H1 (cell line): Measurements from ENCODE around the gene TMCC3. TPM values are rescaled to one million over a fixed set of nuclear protein-coding genes. Genes with fewer than 3 reads are reported as not detected.

Experiments used
- CTCF ChIA-PET: fragments of 300-600 bp; sonication (Branson Sonifier 250); formaldehyde crosslinking; loops from one replicate; lab custom pipeline; 2021; ENCODE audit not compliant: partially characterized antibody; lab: Charles Lee
- POLR2A ChIA-PET: fragments of 300-600 bp; sonication (Branson Sonifier 250); formaldehyde crosslinking; loops from one replicate; lab custom pipeline; 2021; ENCODE audit warnings: inconsistent platforms; ENCODE audit not compliant: partially characterized antibody; lab: Charles Lee
- DNase-seq, 2 experiments: peaks; one replicate each; pipeline versions ENCODE4 v3.0.0 to v3.0.0-alpha.2; 2010 to 2022; ENCODE audit warnings: low spot score in 2 of 2, low read depth in 1 of 2, mixed read lengths in 1 of 2
- FAIRE-seq: peaks from 2 replicates; lab custom pipeline; 2011; peaks lifted over from hg19 to GRCh38; lab: Jason Lieb, UNC
- H2AFZ ChIP-seq: 2 replicates; pipeline ENCODE4 v1.8.1; 2012; ENCODE audit warnings: low read length, inconsistent platforms
- H2AK5ac ChIP-seq: 2 replicates; pipeline ENCODE4 v1.6.1; 2013; ENCODE audit warnings: low read depth, low read length
- H2BK120ac ChIP-seq: replicated peaks from 2 replicates; pipeline ENCODE3; 2013; ENCODE audit warnings: low read depth, low read length, inconsistent platforms
- H2BK12ac ChIP-seq: 2 replicates; pipeline ENCODE4 v1.6.1; 2013; ENCODE audit warnings: low read depth, low read length
- H2BK15ac ChIP-seq: 2 replicates; pipeline ENCODE4 v1.6.1; 2013; ENCODE audit warnings: low read length
- H2BK20ac ChIP-seq: 2 replicates; pipeline ENCODE4 v1.6.1; 2013; ENCODE audit warnings: low read length
- H2BK5ac ChIP-seq: 2 replicates; pipeline ENCODE4 v1.6.1; 2013; ENCODE audit warnings: low read depth, low read length
- H3K14ac ChIP-seq: 2 replicates; pipeline ENCODE4 v1.6.1; 2013; ENCODE audit warnings: inconsistent platforms; ENCODE audit not compliant: insufficient read length
- H3K18ac ChIP-seq: 2 replicates; pipeline ENCODE4 v1.6.1; 2013; ENCODE audit warnings: low read length; ENCODE audit errors: extremely low read depth
- H3K23ac ChIP-seq: 2 replicates; pipeline ENCODE4 v1.6.1; 2013; ENCODE audit warnings: inconsistent platforms; ENCODE audit not compliant: insufficient read length
- H3K23me2 ChIP-seq: 2 replicates; pipeline ENCODE4 v1.6.1; 2013; ENCODE audit warnings: low read depth, low read length
- H3K27ac ChIP-seq: 2 replicates; pipeline ENCODE4 v1.6.1; 2011; ENCODE audit warnings: low read depth, low read length, inconsistent platforms
- H3K27me3 ChIP-seq, 4 experiments: replicated peaks in 1 of 4; 1 replicate in 1 of 4; 2 replicates in 3 of 4; pipeline versions ENCODE4 v1.6.1 to v1.8.1; 2011 to 2013; ENCODE audit warnings: low read length in 3 of 4, mild to moderate bottlenecking in 3 of 4, inconsistent platforms in 2 of 4, mixed read lengths in 2 of 4, moderate library complexity in 1 of 4; ENCODE audit not compliant: control insufficient read depth in 3 of 4, insufficient read depth in 3 of 4; ENCODE audit errors: extremely low read depth in 1 of 4
- H3K36me3 ChIP-seq, 4 experiments: 2 replicates each; pipeline versions ENCODE4 v1.6.1 to v1.8.1; 2011 to 2013; ENCODE audit warnings: mild to moderate bottlenecking in 4 of 4, low read length in 3 of 4, moderate library complexity in 2 of 4, control low read depth in 1 of 4, inconsistent platforms in 1 of 4; ENCODE audit not compliant: insufficient read depth in 4 of 4, control insufficient read depth in 2 of 4
- H3K4ac ChIP-seq: replicated peaks from 2 replicates; pipeline ENCODE3; 2013; ENCODE audit warnings: low read length, low read depth, mixed read lengths, inconsistent platforms; ENCODE audit not compliant: insufficient read length
- H3K4me1 ChIP-seq, 4 experiments: replicated peaks in 1 of 4; 1 replicate in 1 of 4; 2 replicates in 3 of 4; pipeline versions ENCODE4 v1.6.1 to v1.8.1; 2011 to 2013; ENCODE audit warnings: low read length in 3 of 4, inconsistent platforms in 2 of 4, mixed read lengths in 1 of 4; ENCODE audit not compliant: insufficient read depth in 4 of 4, control insufficient read depth in 3 of 4
- H3K4me2 ChIP-seq, 2 experiments: 2 replicates each; pipeline versions ENCODE4 v1.6.1 to v1.8.1; 2011 to 2013; ENCODE audit warnings: low read depth in 2 of 2, low read length in 2 of 2, control low read depth in 1 of 2, inconsistent platforms in 1 of 2, mild to moderate bottlenecking in 1 of 2; ENCODE audit not compliant: insufficient read depth in 1 of 2
- H3K4me3 ChIP-seq, 4 experiments: fragments of 200-600, 300-600 bp in 1 of 4; sonication (generic), shearing (Covaris generic), sonication (Bioruptor Twin) in 1 of 4; 2 replicates each; pipeline versions ENCODE4 v1.5.1 to v1.8.1; 2011 to 2016; ENCODE audit warnings: low read length in 4 of 4, low read depth in 3 of 4, control low read depth in 2 of 4, inconsistent platforms in 2 of 4, mild to moderate bottlenecking in 2 of 4, mixed read lengths in 1 of 4, moderate library complexity in 1 of 4; ENCODE audit not compliant: insufficient read depth in 2 of 4; ENCODE audit errors: extremely low read depth in 1 of 4
- H3K56ac ChIP-seq: replicated peaks from 2 replicates; pipeline ENCODE3; 2013; ENCODE audit warnings: low read depth, mild to moderate bottlenecking, mixed read lengths, low read length, inconsistent platforms; ENCODE audit not compliant: insufficient read length
- H3K79me1 ChIP-seq: 2 replicates; pipeline ENCODE4 v1.6.1; 2013; ENCODE audit warnings: low read depth, low read length, control low read depth
- H3K79me2 ChIP-seq, 2 experiments: 2 replicates each; pipeline versions ENCODE4 v1.6.1 to v1.8.1; 2012 to 2013; ENCODE audit warnings: low read length in 2 of 2, mild to moderate bottlenecking in 2 of 2, inconsistent platforms in 1 of 2; ENCODE audit not compliant: insufficient read depth in 2 of 2, control insufficient read depth in 1 of 2
- H3K9ac ChIP-seq, 4 experiments: replicated peaks in 1 of 4; 1 replicate in 1 of 4; 2 replicates in 3 of 4; pipeline versions ENCODE4 v1.6.1 to v1.8.1; 2011 to 2013; ENCODE audit warnings: low read depth in 3 of 4, low read length in 3 of 4, control low read depth in 2 of 4, mild to moderate bottlenecking in 2 of 4, moderate library complexity in 2 of 4, inconsistent platforms in 1 of 4; ENCODE audit errors: extremely low read depth in 1 of 4
- H3K9me3 ChIP-seq, 2 experiments: 2 replicates each; pipeline versions ENCODE4 v1.6.1 to v1.8.1; 2012 to 2013; ENCODE audit warnings: mild to moderate bottlenecking in 2 of 2, moderate library complexity in 2 of 2, control low read depth in 1 of 2, inconsistent platforms in 1 of 2, low read depth in 1 of 2, low read length in 1 of 2, mixed read lengths in 1 of 2; ENCODE audit not compliant: insufficient read depth in 2 of 2
- H4K20me1 ChIP-seq, 2 experiments: replicated peaks in 1 of 2; 2 replicates each; pipeline versions ENCODE3 to v1.8.1; 2011 to 2013; ENCODE audit warnings: inconsistent platforms in 2 of 2, low read length in 2 of 2, mild to moderate bottlenecking in 1 of 2; ENCODE audit not compliant: insufficient read depth in 2 of 2, control insufficient read depth in 1 of 2
- H4K5ac ChIP-seq: 2 replicates; pipeline ENCODE4 v1.6.1; 2013; ENCODE audit warnings: low read length, low read depth, mixed read lengths, inconsistent platforms; ENCODE audit not compliant: insufficient read length
- H4K8ac ChIP-seq: 2 replicates; pipeline ENCODE4 v1.8.0; 2013; ENCODE audit warnings: mild to moderate bottlenecking, moderate library complexity, low read length, inconsistent platforms; ENCODE audit not compliant: insufficient read depth; ENCODE audit errors: extremely low read depth
- H4K91ac ChIP-seq: replicated peaks from 2 replicates; pipeline ENCODE3; 2013; ENCODE audit warnings: low read length, mixed read lengths, inconsistent platforms; ENCODE audit not compliant: insufficient read length
- ATF3 ChIP-seq: IDR thresholded peaks from 2 replicates; pipeline ENCODE4 v1.6.1; 2011; ENCODE audit warnings: low read depth, mild to moderate bottlenecking, low read length; ENCODE audit not compliant: insufficient read depth
- CBX8 ChIP-seq: fragments of 300-800, 300-1000 bp; sonication (generic); IDR thresholded peaks from 2 replicates; pipeline ENCODE4 v1.7.1; 2016; ENCODE audit warnings: low read depth, low read length, borderline replicate concordance
- CTBP2 ChIP-seq: IDR thresholded peaks from 2 replicates; pipeline ENCODE4 v1.7.0; 2011; ENCODE audit warnings: borderline replicate concordance, mild to moderate bottlenecking, moderate library complexity, mixed read lengths, low read length; ENCODE audit not compliant: insufficient read depth, insufficient read length
- CTCF ChIP-seq, 3 experiments: IDR thresholded peaks; 1 replicate in 2 of 3; 2 replicates in 1 of 3; pipeline versions ENCODE4 v1.5.1 to v1.6.1; 2011; ENCODE audit warnings: low read length in 3 of 3, mild to moderate bottlenecking in 3 of 3, inconsistent platforms in 2 of 3, low read depth in 1 of 3, moderate library complexity in 1 of 3; ENCODE audit not compliant: insufficient read depth in 1 of 3; ENCODE audit errors: control extremely low read depth in 1 of 3
- JUN ChIP-seq: IDR thresholded peaks from 2 replicates; pipeline ENCODE4 v1.6.1; 2011; ENCODE audit warnings: low read depth, mild to moderate bottlenecking, improper control_type of control experiment, low read length
- MAFK ChIP-seq: IDR thresholded peaks from 2 replicates; pipeline ENCODE4 v1.6.1; 2012; ENCODE audit warnings: low read depth, mild to moderate bottlenecking, improper control_type of control experiment, low read length
- PHF8 ChIP-seq: fragments of 200-600 bp; sonication (generic); conservative IDR thresholded peaks from 2 replicates; pipeline ENCODE4 v1.7.1; 2012; ENCODE audit warnings: low read depth, mild to moderate bottlenecking, inconsistent platforms, low read length, moderate library complexity
- SIN3A ChIP-seq, 2 experiments: IDR thresholded peaks in 1 of 2; conservative IDR thresholded peaks in 1 of 2; 2 replicates each; pipeline ENCODE4 v1.6.1; 2011 to 2012; ENCODE audit warnings: low read length in 2 of 2, improper control_type of control experiment in 1 of 2, low read depth in 1 of 2, mild to moderate bottlenecking in 1 of 2
- SIRT6 ChIP-seq: IDR thresholded peaks from one replicate; pipeline ENCODE4 v1.7.1; 2012; ENCODE audit warnings: low read length, inconsistent platforms
- WGBS, 2 experiments: shearing (Covaris generic) in 1 of 2; methylation state at CpG; one replicate each; pipeline versions ENCODE4 v1.1.6 to v1.1.7; 2013 to 2015; ENCODE audit warnings: low lambda C conversion rate in 2 of 2, mixed read lengths in 2 of 2, inconsistent platforms in 1 of 2, low coverage in 1 of 2, missing lambda C conversion rate in 1 of 2; ENCODE audit not compliant: insufficient replicate concordance in 2 of 2, insufficient coverage in 1 of 2, insufficient read length in 1 of 2; ENCODE audit errors: extremely low coverage in 1 of 2, missing lambda C conversion rate in 1 of 2; 5-methylcytosine and 5-hydroxymethylcytosine counted together
- polyA plus RNA-seq, 7 experiments: library from polyadenylated mRNA; depleted of rRNA in 3 of 7; stranded (reverse) in 5 of 7; unstranded in 2 of 7; fragments of >200 nt in 5 of 7; fragments of 200-250 nt in 2 of 7; gene quantifications; 1 replicate in 5 of 7; 2 replicates in 1 of 7; 4 replicates in 1 of 7; pipeline versions ENCODE4 v1.2.1 to v1.2.3, GENCODE V29; 2011 to 2013; ENCODE audit warnings: missing spikeins in 2 of 7, mixed read lengths in 2 of 7
- total RNA-seq: library from RNA; stranded (reverse); fragmentation: NEBNext Ultra II Directional; extraction: Animal tissue kit (Norgen Biotek cat#: 25700); gene quantifications from 2 replicates; pipeline ENCODE4 v1.2.1, GENCODE V29; 2021
- TF ChIP-seq, protein P1 (sequence below): IDR thresholded peaks from 2 replicates; pipeline ENCODE4 v1.6.1; 2012; ENCODE audit warnings: inconsistent platforms

The TMCC3 gene
- total and polyA plus RNA-seq, 2 of the 8 experiments (the other 6 are each of a cell fraction or from before 2014, with no cell fraction given) = 1.7 to 4.1 TPM

DNA sequence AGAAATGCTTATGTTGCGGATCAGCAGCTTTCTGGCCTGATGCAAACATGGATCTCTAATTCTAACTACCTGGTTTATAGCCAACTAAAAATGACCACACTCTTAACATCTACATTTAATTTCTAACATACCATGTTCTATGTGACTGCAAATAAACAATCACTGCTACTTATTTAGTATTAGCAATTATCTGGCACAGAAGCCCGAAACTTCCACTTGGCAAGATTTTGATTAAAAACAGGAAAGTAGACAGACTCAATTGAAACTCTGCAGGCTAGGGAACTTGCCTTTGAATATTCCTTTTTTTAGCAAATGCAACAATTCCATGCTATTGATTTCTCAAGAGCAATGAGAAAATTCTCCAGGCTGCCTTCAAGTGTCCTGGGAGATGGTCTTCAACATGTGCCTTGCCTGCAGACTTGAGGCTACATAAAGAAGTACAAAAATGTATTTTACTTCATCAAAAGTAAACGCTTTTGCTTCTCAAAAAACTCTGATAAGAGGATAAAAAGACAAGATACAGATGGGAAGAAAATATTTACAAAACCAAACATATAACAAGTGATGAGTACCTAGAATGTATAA is 9.1 kb upstream of the TMCC3 start:
- Histone ChIP-seq H3K4me3 (no peak overlapping the region), H3K23me2 (no peaks in the 10 kb centered on the region), H2BK15ac (no peak overlapping the region), H3K9ac (no peak overlapping the region), H2BK12ac (no peak overlapping the region), H2BK120ac (no peak overlapping the region), H2BK5ac (no peak overlapping the region), H3K23ac (no peak overlapping the region), H3K9me3 (no peaks in the 10 kb centered on the region), H3K79me2 (no peaks in the 10 kb centered on the region), H2AFZ (no peak overlapping the region), H4K5ac (no peak overlapping the region), H3K4ac (no peak overlapping the region)
- FAIRE-seq = no peak
- no peak for DNase-seq
- TF ChIP-seq CTCF (IDR thresholded peaks at IDR 0.05; ENCODE audit: control extremely low read depth in 1 of 3, insufficient read depth in 1 of 3, low read depth in 1 of 3, low read length in 3 of 3) = no peak
- no peak for TF ChIP-seq SIRT6
- TF ChIP-seq ATF3 = no peak
- no peak for TF ChIP-seq CBX8
- TF ChIP-seq JUN = no peak
- TF ChIP-seq SIN3A (conservative IDR thresholded peaks at IDR 0.05 in 1 of 2, IDR thresholded peaks at IDR 0.05 in 1 of 2; ENCODE audit: low read depth in 1 of 2, low read length in 2 of 2) = no peak
- TF ChIP-seq MAFK = no peak
- no peak for TF ChIP-seq CTBP2
- TF ChIP-seq, protein P1, sequence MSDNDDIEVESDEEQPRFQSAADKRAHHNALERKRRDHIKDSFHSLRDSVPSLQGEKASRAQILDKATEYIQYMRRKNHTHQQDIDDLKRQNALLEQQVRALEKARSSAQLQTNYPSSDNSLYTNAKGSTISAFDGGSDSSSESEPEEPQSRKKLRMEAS = no peak
- no peak for TF ChIP-seq PHF8
- TF ChIP-seq, all 59 proteins: peak for 0
- POLR2A ChIA-PET = no interaction called here
- no peak overlapping the region for H2BK20ac ChIP-seq
- H3K18ac ChIP-seq = no peak overlapping the region
- no peak overlapping the region for H3K27ac ChIP-seq
- no peak overlapping the region for H2AK5ac ChIP-seq
- peaks cover 0 to 4% (median 3%) of the 10 kb centered on the region in 4 experiments; a peak in 2 of 7 replicates for H3K4me1 ChIP-seq
- no peak overlapping the region for H3K4me2 ChIP-seq
- CTCF ChIA-PET = no interaction called here
- H3K36me3 ChIP-seq = no peaks in the 10 kb centered on the region
- H4K20me1 ChIP-seq = no peaks in the 10 kb centered on the region
- H3K27me3 ChIP-seq = no peaks in the 10 kb centered on the region
- no peak overlapping the region for H3K56ac ChIP-seq
- no peak overlapping the region for H4K8ac ChIP-seq
- no peak overlapping the region for H4K91ac ChIP-seq
- 84% methylated on average over 3 of the region's 3 CpGs; no CpG with 5 or more reads in 1 of the 2 experiments for WGBS, 2 experiments
- no peaks in the 10 kb centered on the region for H3K79me1 ChIP-seq
- H3K14ac ChIP-seq = no peak overlapping the region
